H4 (cell line): ENCODE data around the gene AGPAT3. TPM values are rescaled to one million over a fixed set of nuclear protein-coding genes. Genes with fewer than 3 reads are reported as not detected.

Source experiments
- DNase-seq: peaks from one replicate; pipeline ENCODE4 v3.0.0-alpha.2; 2015; ENCODE audit warnings: low spot score
- total RNA-seq: library from RNA; depleted of rRNA; stranded (reverse); fragments of >200 nt; shearing (Covaris generic); gene quantifications from 2 replicates; pipeline ENCODE4 v1.2.3, GENCODE V29; 2014; rRNA removed

AGPAT3 gene
- total RNA-seq, 1 experiment from 2014 or later = 29.4 TPM

GRCh38 chr21:44018813-44019567, 154.0 kb downstream of the AGPAT3 start:
- no peak for DNase-seq

DNA sequence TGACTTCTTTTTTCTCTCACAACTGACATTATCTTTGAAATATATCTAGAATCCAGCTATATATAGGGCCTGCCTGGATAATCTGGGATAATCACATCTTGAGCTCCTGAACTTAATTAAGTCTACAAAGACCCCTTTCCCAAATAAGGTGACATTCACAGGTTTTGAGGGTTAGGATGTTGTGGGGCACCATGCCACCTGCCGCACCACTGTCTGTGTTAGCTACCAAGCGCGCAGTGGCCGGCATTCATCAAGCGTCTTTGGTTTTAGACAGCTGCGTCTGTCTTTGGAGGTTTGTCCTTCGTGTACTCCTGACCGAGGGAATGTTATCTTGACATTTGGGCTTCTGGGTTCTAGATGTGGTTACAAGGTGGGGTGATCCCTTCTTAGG, 154.5 kb downstream of the AGPAT3 start:
- DNase-seq = no peak

DNA sequence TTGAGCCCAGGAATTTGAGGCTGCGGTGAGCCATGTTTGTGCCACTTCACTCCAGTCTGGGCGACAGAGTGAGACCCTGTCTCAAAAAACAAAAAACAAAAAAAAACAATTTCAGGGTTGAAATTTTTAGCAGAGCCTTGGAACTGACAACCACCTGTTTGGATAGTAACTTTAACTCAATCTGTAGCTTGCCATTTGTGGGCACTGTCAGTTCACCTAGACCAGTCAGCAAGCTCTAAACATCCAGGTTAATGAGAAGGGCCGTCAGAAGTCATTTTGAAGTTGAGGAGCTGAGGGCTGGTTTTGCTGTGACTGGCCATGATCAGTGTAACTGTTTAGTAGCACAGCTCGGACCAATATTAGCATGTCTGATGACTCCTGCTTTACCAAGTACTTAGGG, 155.5 kb downstream of the AGPAT3 start:
- no peak for DNase-seq

DNA sequence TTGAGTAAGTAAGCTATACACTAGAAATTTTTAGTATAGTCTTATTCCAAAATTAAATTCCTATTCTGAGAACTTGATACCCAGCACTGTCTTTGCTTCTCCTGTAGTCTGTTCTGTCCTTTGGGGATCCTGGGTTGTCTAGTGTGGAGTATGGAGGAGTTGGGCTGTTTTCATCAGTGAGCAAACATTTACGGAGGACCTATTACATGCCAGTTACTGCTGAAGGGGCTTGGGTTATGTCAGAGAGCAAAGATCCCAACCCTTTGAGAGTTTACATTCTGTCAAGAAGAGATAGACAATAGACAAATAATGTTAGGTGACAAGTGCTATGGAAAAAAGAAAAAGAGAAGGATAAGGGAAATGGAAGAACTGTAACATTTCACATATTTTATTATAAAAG, 156.0 kb downstream of the AGPAT3 start:
- no peak for DNase-seq

- no peak for DNase-seq
Measured at GRCh38 chr21:44024257-44024656, 159.2 kb downstream of the AGPAT3 start.

- peak; percentile 28 for DNase-seq
Measured at GRCh38 chr21:44024887-44025353, 159.9 kb downstream of the AGPAT3 start.

DNA sequence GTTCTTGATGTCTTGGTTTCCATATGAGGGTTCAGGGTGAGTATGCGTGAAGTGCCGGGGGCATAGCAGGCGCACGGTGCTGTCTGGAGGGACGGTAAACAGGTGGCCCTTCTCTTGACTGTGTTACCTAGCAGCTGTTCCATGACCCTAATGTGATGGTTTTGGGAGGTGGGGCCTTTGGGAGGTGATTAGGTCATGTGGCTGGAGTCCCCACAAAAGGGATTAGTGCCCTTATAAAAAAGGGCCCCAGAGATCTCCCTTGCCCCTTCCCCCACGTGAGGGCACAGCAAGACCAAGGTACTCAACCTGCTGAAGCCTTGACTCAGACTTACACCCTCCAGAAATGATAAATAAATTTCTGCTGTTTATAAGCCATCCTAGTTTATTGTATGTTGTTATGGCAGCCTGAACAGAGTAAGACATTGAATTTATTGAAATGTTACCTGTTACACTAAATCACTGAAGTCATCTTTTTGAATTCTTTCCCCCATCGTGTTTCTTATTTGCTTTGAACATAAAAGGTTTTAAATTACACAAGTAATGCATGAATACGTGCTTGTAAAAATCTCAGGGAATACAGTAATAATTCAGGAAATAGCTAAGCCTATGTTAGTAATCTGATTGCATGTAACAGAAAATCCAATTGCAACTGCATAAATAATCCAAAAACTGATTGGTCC, 162.7 kb downstream of the AGPAT3 start:
- no peak for DNase-seq

DNA sequence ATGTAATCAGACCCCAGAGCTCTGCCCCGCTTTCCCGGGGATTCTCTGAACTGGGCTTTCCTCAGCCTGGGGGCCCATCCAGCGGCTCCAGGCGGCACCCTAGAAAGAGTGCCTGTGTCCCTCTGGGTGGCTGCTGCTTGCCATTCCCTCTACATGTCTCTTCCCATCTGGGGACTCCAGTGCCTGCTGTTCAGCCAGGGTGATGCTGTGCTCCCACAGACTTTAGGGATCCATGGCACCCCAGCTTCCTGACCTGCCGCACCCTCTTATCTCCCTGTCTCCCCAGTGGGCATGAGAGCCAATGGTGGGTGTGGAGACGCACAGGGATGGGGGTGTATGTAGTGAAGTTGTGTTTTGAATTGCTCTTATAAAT, 163.2 kb downstream of the AGPAT3 start:
- no peak for DNase-seq

- DNase-seq = no peak
Measured at GRCh38 chr21:44029460-44030087, 164.6 kb downstream of the AGPAT3 start.

GRCh38 chr21:44035244-44035643, 170.2 kb downstream of the AGPAT3 start:
- no peak for DNase-seq

Other genes with a start within 250 kb of the AGPAT3 start
- gene HSF2BP, start 205.7 kb upstream of the AGPAT3 start, total RNA-seq = 3.9 and 5.1 TPM in 2 replicates
- gene RRP1B, start 205.7 kb upstream of the AGPAT3 start, total RNA-seq = 16.2 and 21.7 TPM in 2 replicates
- gene PDXK, start 146.1 kb upstream of the AGPAT3 start, total RNA-seq = 99.6 and 107 TPM in 2 replicates
- 20.0 and 33.8 TPM in 2 replicates for gene CSTB, start 88.9 kb upstream of the AGPAT3 start, total RNA-seq
- gene RRP1, start 75.6 kb upstream of the AGPAT3 start, total RNA-seq = 44.7 and 46.2 TPM in 2 replicates
- 15.0 and 16.5 TPM in 2 replicates for gene TRAPPC10, start 147.1 kb downstream of the AGPAT3 start, total RNA-seq
- gene PWP2, start 242.2 kb downstream of the AGPAT3 start, total RNA-seq = 11.5 and 32.8 TPM in 2 replicates